HG03064 (cell line): ENCODE results near the gene NBEA.

Experiments used
- ATAC-seq: cut with Tn5 transposase; IDR thresholded peaks from one replicate; pipeline ENCODE4 v1.9.1; 2021; ENCODE audit warnings: low read depth; ENCODE audit not compliant: unreplicated experiment

NBEA gene

DNA sequence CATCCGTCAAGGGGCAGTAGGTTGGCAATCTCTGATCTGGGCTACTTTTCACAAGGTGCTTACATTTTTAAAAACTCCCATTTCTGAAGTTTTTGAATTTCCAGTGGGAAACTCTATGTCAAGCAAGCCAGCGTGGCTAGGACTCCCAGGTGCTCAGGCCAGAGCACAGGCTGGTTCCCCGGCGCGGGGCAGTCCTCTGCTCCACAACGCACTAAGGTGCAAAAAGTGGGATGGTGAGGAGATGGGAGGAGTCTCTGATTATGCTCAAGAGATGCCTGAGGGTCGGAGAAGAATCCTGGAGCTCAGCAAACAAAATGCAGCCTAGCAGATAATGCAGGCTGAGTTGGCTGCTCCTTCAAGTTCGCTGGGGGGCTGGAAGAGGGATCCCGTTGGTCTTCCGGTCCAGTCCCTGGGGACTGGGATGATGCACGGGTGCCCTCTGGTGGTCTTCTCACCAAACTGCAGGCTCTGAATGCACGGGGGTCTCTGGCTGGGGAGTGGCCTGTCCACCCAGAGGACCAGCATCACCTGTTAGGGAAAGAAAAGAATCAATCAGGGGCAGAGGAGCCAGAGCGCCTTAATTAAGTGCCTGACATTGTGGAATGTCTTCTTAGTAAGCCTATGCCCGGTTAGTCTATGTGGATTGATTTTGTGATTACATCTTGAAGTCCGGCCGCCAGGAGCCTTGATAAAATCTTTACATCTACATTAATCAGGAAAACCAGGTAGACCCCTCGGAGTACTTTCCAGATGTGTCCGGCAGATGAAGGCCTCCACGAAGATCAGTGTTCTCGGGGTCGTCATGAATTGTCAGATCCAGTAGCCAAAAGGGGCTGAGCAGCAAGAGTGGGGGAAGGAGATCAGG lies 778.9 kb downstream of the NBEA start:
- no peak for ATAC-seq
